ENCODE measurements around the gene NBPF1.
"Not testable (repeated sequence)": the region's sequence is repeated elsewhere in the genome, so short reads cannot be mapped to it uniquely, and the experiment has no call there.

NBPF1 gene

DNA sequence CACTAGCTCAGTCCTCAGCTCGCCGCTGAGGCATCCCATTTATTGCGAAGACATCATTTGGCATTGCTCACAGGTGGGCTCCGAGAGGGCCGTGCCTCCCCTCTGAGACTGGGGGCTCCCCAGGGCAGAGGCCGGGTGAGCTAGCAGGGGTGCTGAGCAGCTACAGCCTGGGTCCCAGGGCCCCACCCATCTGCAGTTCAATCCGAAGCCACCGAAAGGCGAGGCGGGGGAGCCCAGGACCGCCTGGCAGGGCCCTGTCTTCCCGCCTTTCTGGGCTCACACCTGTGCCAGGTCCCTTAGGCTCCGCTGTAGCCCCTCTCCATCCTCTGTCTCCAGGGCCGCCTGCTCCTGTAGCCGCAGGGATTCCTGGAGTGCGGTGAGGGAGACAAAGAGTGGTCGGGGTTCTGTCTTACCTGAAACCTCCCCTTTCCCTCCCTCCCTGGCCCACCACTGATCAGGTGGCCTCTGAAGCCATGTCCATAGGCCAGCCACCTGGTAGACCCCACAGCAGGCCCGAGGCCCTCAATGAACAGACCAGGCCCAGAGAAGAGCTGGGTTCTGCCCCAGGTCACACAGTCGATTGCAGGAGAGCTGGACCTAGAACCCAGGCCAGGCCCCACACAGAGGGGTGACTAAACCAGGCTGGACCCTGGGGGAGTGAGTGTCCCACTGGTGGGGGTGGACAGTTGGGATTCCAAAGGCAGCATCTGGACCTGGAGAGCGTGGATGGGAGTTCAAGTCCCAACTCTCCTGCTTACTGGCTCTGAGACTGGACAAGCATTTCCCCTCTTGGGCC, 18.1 kb upstream of the NBPF1 start:
- TF ChIP-seq CTCF (IDR thresholded peaks at IDR 0.05) (no peak), ZFX (IDR thresholded peaks at IDR 0.05; ENCODE audit: borderline replicate concordance) (no peak)
- no peak overlapping the region for H3K27ac ChIP-seq

GRCh38 chr1:16630661-16631247, 17.4 kb upstream of the NBPF1 start:
- no peak for TF ChIP-seq ZFX (IDR thresholded peaks at IDR 0.05; ENCODE audit: borderline replicate concordance)
- TF ChIP-seq CTCF (IDR thresholded peaks at IDR 0.05): no peak
- H3K27ac ChIP-seq: no peak overlapping the region

GRCh38 chr1:16629916-16630530, 16.7 kb upstream of the NBPF1 start:
- H3K27ac ChIP-seq: not testable (repeated sequence)

DNA sequence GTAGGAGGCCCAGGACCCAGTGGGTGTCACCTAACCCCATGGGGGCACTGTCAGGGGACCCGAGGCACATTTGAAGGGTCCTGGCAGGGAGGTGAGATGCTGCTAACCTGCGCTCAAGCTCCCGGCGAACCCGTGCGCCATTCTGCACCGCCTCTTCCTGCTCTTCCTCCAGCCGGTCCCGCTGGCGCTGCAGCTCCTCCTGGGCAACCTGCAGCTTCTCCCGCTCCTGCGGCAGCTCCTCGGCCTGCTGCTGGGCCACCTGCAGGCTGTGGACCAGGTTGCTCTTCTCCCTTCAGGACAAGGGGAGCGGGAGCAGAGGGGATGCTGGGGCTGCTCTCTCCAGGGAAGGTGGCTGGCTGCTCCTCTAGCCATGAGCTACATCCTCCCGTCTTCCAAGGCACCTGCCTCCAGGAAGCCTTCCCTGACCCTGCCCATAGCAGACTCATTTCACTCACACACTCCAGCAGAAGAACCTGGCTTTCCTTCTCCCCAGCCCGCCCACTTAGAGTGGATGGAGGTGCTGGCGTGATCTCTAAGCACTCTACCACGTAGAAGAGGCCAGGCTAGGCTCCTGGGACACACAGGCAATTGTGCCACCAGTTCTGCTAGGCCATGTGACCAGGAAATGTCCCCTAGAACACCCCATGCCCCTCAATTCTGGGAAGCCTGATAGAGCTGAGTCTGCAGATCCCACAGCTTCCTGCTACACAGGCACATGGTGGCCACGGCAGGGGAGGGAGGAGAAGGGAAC, 15.2 kb upstream of the NBPF1 start:
- TF ChIP-seq ZFX (IDR thresholded peaks at IDR 0.05; ENCODE audit: borderline replicate concordance) (no peak), CTCF (IDR thresholded peaks at IDR 0.05) (no peak)
- H3K27ac ChIP-seq: no peak overlapping the region

GRCh38 chr1:16626409-16626983, 13.1 kb upstream of the NBPF1 start:
- H3K27ac ChIP-seq: not testable (repeated sequence)

DNA sequence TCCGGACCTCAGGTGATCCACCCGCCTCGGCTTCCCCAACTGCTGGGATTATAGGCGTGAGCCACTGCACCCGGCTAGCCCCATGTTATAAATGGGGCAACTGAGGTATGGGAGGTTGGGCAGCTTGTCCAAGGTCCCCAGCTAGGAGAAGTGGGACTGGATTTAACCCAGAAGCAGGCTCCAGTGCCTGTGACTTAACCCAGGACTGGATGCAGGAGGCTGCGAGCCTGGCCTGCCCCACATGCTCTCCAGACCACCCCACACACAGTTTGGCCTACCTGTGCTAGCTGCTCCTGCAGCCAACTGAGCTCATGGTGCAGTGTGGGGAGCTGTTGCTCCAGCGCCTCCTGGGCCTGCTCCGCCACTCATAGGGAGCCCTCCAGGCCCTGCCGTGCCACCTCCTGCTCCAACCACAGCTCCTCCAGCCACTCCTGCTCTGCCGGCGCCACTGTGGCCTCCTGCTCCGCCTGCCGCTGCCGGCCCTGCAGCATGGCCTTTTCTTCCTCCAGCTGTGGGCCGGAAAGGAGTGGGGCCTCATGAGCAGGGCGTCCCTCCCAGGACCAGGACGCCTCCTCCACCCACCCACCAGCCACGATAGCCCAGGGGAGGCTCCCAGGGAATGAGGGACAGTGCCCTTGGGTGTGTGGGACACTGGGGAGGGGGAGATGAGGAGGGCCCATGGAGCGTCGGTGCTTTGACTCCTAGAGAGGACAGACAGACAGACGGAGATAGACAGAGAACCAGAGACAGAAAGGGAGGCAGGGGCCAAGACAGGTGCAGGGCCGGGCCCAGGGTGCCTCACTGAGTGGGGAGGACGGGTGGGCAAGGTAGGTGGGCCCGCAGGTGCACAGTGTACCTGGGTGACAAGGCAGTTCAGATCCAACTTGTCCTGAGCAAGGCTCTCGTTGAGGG, 12.4 kb upstream of the NBPF1 start:
- no peak for TF ChIP-seq ZFX (IDR thresholded peaks at IDR 0.05; ENCODE audit: borderline replicate concordance)
- no peak overlapping the region for H3K27ac ChIP-seq

- peak overlapping the region; percentile 6; the same call in 1 of the 2 replicates for H3K27ac ChIP-seq
Measured at GRCh38 chr1:16623812-16624719, 10.7 kb upstream of the NBPF1 start.

DNA sequence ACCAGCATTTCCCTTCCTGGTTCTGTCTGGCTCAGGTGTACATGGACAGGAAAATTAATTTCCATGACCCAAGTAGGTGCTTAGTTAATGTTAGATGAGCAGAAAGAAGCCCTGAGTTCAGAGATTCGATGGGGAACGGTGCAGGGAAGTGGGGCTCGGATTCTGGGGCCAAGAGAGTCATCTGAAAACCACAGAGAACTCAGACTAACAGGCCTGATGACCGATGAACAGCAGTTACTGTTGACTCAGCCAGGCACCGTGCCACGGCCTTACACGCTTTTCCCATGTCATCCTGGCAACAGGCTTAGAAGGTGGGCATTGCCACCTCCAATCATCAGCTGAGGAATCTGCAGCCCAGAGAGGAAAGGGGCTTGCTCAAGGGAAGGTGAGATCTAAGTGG, 10.0 kb upstream of the NBPF1 start:
- peak overlapping the region; percentile 6; the same call in 1 of the 2 replicates for H3K27ac ChIP-seq

DNA sequence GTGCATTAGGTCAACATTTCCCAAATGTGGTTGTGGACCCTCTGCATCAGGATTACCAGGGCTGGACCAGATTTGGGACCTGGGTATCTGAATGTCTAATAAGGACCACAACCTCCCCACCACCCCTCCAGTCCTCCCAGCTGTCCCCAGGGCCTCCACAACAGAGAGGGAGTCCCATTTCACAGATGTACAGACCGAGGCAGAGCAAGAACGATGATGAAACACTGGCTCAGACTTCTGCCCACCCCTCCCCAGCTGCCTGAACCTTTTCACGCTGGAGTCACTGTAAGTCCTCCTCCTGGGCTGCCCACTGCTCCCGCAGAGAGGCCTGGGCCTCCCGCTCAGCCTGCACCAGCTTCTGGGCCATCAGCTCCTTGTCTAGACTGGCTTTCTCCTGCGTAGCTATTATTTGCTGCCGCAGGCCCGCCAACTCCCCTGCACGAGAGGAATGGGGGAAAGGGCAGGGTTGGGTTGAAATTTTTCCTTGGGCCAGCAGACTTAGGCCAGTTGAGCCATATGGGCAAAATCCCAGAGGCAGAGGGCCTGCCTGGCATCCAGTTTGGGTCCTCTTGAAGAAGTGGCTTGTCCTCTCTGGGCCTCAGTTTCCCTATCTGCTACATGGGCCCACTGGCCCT, 8.4 kb upstream of the NBPF1 start:
- peak overlapping the region; percentile 39; the same call in 1 of the 2 replicates for H3K27ac ChIP-seq

Data from 22Rv1 (cell line).